ENCODE results near the gene ACOXL.

Gene ACOXL

GRCh38 chr2:110791435-110791834 is 59.1 kb downstream of the ACOXL start:
- no peaks in the 10 kb centered on the region for H3K79me2 ChIP-seq (ENCODE audit: insufficient read depth, low read length)
- H3K36me3 ChIP-seq (ENCODE audit: insufficient read depth, low read length), result no peaks in the 10 kb centered on the region
- H3K4me2 ChIP-seq (ENCODE audit: low read length), result no peak overlapping the region
- no peaks in the 10 kb centered on the region for H3K4me1 ChIP-seq (ENCODE audit: insufficient read depth, low read length, severe bottlenecking)
- no peak overlapping the region for H2AFZ ChIP-seq (ENCODE audit: low read length)
- no peaks in the 10 kb centered on the region for H4K20me1 ChIP-seq (ENCODE audit: insufficient read depth, low read length)
- H3K9me2 ChIP-seq (ENCODE audit: low read depth, low read length), result no peaks in the 10 kb centered on the region
- H3K9me3 ChIP-seq (ENCODE audit: low read length), result no peaks in the 10 kb centered on the region
- no peak overlapping the region for H3K9ac ChIP-seq (ENCODE audit: low read length)
- no peak overlapping the region for H3K4me3 ChIP-seq (ENCODE audit: low read depth, low read length, poor library complexity, severe bottlenecking)
- no peak for TF ChIP-seq CTCF (IDR thresholded peaks at IDR 0.05; ENCODE audit: low read length)
- no peak for TF ChIP-seq EZH2 (IDR thresholded peaks at IDR 0.05; ENCODE audit: borderline replicate concordance, low read length)
- H3F3A ChIP-seq (ENCODE audit: insufficient read depth, low read length), result no peaks in the 10 kb centered on the region
- H3K27ac ChIP-seq (ENCODE audit: low read depth, low read length, poor library complexity, severe bottlenecking), result no peak overlapping the region
- H3K27me3 ChIP-seq (ENCODE audit: insufficient read depth, low read length), result peaks cover 9% of the 10 kb centered on the region; the same call in 1 of the 2 replicates

DNA sequence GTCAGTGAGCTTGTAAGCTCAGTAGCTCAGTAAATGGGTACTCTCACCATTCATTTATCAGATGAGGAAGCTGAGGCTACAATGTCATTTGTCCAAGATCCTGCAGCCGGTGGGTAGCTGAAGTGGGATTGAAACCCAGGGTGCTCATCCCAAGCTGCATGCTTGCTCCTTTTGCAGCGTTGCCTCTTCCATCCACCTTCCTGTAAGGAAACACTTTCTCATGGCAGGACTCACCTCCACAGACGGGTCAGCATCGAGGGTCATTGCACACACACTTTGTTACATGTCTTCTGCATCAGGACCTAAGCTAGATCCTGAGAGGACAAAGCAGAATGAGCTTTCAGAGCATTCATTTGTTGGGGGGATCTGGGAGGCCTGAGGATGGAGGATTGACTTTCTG is 60.7 kb downstream of the ACOXL start:
- no peaks in the 10 kb centered on the region for H4K20me1 ChIP-seq (ENCODE audit: insufficient read depth, low read length)
- H3K4me3 ChIP-seq (ENCODE audit: low read depth, low read length, poor library complexity, severe bottlenecking), result no peak overlapping the region
- no peak overlapping the region for H2AFZ ChIP-seq (ENCODE audit: low read length)
- H3K4me2 ChIP-seq (ENCODE audit: low read length), result no peak overlapping the region
- no peaks in the 10 kb centered on the region for H3K36me3 ChIP-seq (ENCODE audit: insufficient read depth, low read length)
- no peaks in the 10 kb centered on the region for H3K9me2 ChIP-seq (ENCODE audit: low read depth, low read length)
- no peaks in the 10 kb centered on the region for H3K79me2 ChIP-seq (ENCODE audit: insufficient read depth, low read length)
- no peak overlapping the region for H3K27ac ChIP-seq (ENCODE audit: low read depth, low read length, poor library complexity, severe bottlenecking)
- no peak overlapping the region for H3K9ac ChIP-seq (ENCODE audit: low read length)
- no peaks in the 10 kb centered on the region for H3F3A ChIP-seq (ENCODE audit: insufficient read depth, low read length)
- H3K9me3 ChIP-seq (ENCODE audit: low read length), result no peaks in the 10 kb centered on the region
- peaks cover 9% of the 10 kb centered on the region; the same call in 1 of the 2 replicates for H3K27me3 ChIP-seq (ENCODE audit: insufficient read depth, low read length)
- TF ChIP-seq CTCF (IDR thresholded peaks at IDR 0.05; ENCODE audit: low read length) (no peak), EZH2 (IDR thresholded peaks at IDR 0.05; ENCODE audit: borderline replicate concordance, low read length) (no peak)
- no peaks in the 10 kb centered on the region for H3K4me1 ChIP-seq (ENCODE audit: insufficient read depth, low read length, severe bottlenecking)

GRCh38 chr2:110794390-110794789 is 62.0 kb downstream of the ACOXL start:
- Histone ChIP-seq H3K9me2 (ENCODE audit: low read depth, low read length) (no peaks in the 10 kb centered on the region), H3F3A (ENCODE audit: insufficient read depth, low read length) (no peaks in the 10 kb centered on the region), H3K27me3 (ENCODE audit: insufficient read depth, low read length) (peaks cover 9% of the 10 kb centered on the region; the same call in 1 of the 2 replicates), H3K27ac (ENCODE audit: low read depth, low read length, poor library complexity, severe bottlenecking) (no peak overlapping the region), H3K9ac (ENCODE audit: low read length) (no peak overlapping the region), H3K4me3 (ENCODE audit: low read depth, low read length, poor library complexity, severe bottlenecking) (no peak overlapping the region), H3K9me3 (ENCODE audit: low read length) (no peaks in the 10 kb centered on the region), H3K4me1 (ENCODE audit: insufficient read depth, low read length, severe bottlenecking) (no peaks in the 10 kb centered on the region), H3K36me3 (ENCODE audit: insufficient read depth, low read length) (no peaks in the 10 kb centered on the region), H3K79me2 (ENCODE audit: insufficient read depth, low read length) (no peaks in the 10 kb centered on the region), H4K20me1 (ENCODE audit: insufficient read depth, low read length) (no peaks in the 10 kb centered on the region), H3K4me2 (ENCODE audit: low read length) (no peak overlapping the region), H2AFZ (ENCODE audit: low read length) (no peak overlapping the region)
- TF ChIP-seq CTCF (IDR thresholded peaks at IDR 0.05; ENCODE audit: low read length) (no peak), EZH2 (IDR thresholded peaks at IDR 0.05; ENCODE audit: borderline replicate concordance, low read length) (no peak)
